Gastrocnemius medialis (tissue), 4 donors: ENCODE data around the gene TMEM62. TPM values are rescaled to one million over a fixed set of nuclear protein-coding genes. Genes with fewer than 3 reads are reported as not detected.

Source experiments
- ATAC-seq, 2 donors: fragments of 150-250 bp; one replicate each; pipeline ENCODE4 v1.9.1; 2016
- DNase-seq, 2 donors: peaks; one replicate each; pipeline ENCODE4 v3.0.0-alpha.2; 2019
- H3K27ac ChIP-seq, 4 donors: fragments of 200-600 bp; sonication (generic); 1 replicate in 1 of 4; 2 replicates in 3 of 4; pipeline ENCODE4 v1.5.1; 2016 to 2018; ENCODE audit warnings: mild to moderate bottlenecking in 2 of 4, moderate library complexity in 1 of 4
- H3K27me3 ChIP-seq, 3 donors: fragments of 200-600 bp; sonication (generic) in 2 of 3; 1 replicate in 1 of 3; 2 replicates in 2 of 3; pipeline versions ENCODE4 v1.5.1 to v1.6.0; 2016 to 2019; ENCODE audit warnings: mild to moderate bottlenecking in 1 of 3, moderate library complexity in 1 of 3
- H3K36me3 ChIP-seq, 2 donors: fragments of 200-600 bp; sonication (generic) in 1 of 2; one replicate each; pipeline ENCODE4 v1.5.1; 2017 to 2018
- H3K4me1 ChIP-seq, 2 donors: fragments of 200-600 bp; sonication (generic) in 1 of 2; one replicate each; pipeline ENCODE4 v1.5.1; 2016 to 2017; ENCODE audit warnings: mild to moderate bottlenecking in 2 of 2
- H3K4me3 ChIP-seq, 4 donors: fragments of 200-600 bp; sonication (generic) in 3 of 4; 1 replicate in 1 of 4; 2 replicates in 3 of 4; pipeline ENCODE4 v1.5.1; 2016 to 2019; ENCODE audit warnings: mild to moderate bottlenecking in 2 of 4
- H3K9me3 ChIP-seq, 3 donors: fragments of 200-600 bp; sonication (generic) in 2 of 3; 1 replicate in 1 of 3; 2 replicates in 2 of 3; pipeline ENCODE4 v1.5.1; 2016 to 2019
- CTCF ChIP-seq, 5 experiments: fragments of 450-650 bp in 3 of 5; fragments of 200-600 bp in 2 of 5; sonication (generic) in 2 of 5; IDR thresholded peaks in 4 of 5; conservative IDR thresholded peaks in 1 of 5; 1 replicate in 4 of 5; 2 replicates in 1 of 5; pipeline ENCODE4 v1.5.1; 2016 to 2019; ENCODE audit warnings: antibody characterized with exemption in 5 of 5, mild to moderate bottlenecking in 3 of 5, moderate library complexity in 3 of 5
- POLR2A ChIP-seq, 2 donors: fragments of 450-650 bp; IDR thresholded peaks; one replicate each; pipeline ENCODE4 v1.6.1; 2017; ENCODE audit warnings: antibody characterized with exemption in 2 of 2, mild to moderate bottlenecking in 2 of 2, moderate library complexity in 2 of 2
- in situ Hi-C, 4 donors: fragments of 200-750 bp; cut with MboI; loops; one replicate each; pipeline versions ENCODE4 v1.15.0 to v1.8.0; 2017; ENCODE audit warnings: low sequenced_read_pairs in 4 of 4
- intact Hi-C: fragments of 100-400 bp; cut with DNase I; formaldehyde crosslinking; loops from one replicate; pipeline ENCODE4 v1.15.1; 2023; ENCODE audit warnings: low total_unique reads
- total RNA-seq, 4 donors: library from RNA; depleted of rRNA; stranded (reverse); fragments of >200 nt; gene quantifications; one replicate each; pipeline versions ENCODE4 v1.1.0 to v1.2.3, GENCODE V29; 2016

The TMEM62 gene
- total RNA-seq, 4 donors from 2014 or later = 13.1 to 16.7 (median 16.3) TPM

- no peak for TF ChIP-seq POLR2A (IDR thresholded peaks at IDR 0.05)
- TF ChIP-seq CTCF (IDR thresholded peaks at IDR 0.05 in 4 of 5, conservative IDR thresholded peaks at IDR 0.05 in 1 of 5) = no peak
- intact Hi-C loops = no loop called here
- in situ Hi-C loops = no loop called here
- Histone ChIP-seq H3K27me3 (no peaks in the 10 kb centered on the region), H3K4me1 (no peaks in the 10 kb centered on the region), H3K27ac (no peak overlapping the region), H3K36me3 (no peaks in the 10 kb centered on the region), H3K9me3 (no peaks in the 10 kb centered on the region), H3K4me3 (no peak overlapping the region)
- ATAC-seq = no peak
- DNase-seq = no peak
These were observed 81.4 kb downstream of the TMEM62 start for GRCh38 chr15:43214592-43215295.

DNA sequence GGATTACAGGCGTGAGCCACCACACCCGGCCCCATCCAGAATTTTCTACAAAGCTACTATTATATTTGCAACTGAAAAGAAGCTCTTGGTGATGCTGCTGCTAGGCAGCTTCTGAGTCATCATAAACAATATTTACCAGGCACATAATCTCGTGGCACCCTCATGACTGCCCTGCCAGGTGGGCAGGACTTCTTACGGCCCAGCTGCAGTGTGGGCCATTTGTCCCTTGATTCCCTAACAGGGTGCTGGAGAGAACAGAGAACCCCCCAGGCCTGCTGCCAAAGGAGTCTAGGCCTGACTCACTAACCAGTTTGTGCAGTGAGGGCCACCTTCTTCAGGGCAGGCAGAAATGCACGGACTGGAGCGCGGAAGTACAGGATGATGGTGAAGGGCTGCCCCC is 82.6 kb downstream of the TMEM62 start:
- Histone ChIP-seq H3K4me3 (no peak overlapping the region), H3K4me1 (no peaks in the 10 kb centered on the region), H3K36me3 (no peaks in the 10 kb centered on the region), H3K9me3 (no peaks in the 10 kb centered on the region), H3K27me3 (no peaks in the 10 kb centered on the region), H3K27ac (no peak overlapping the region)
- TF ChIP-seq POLR2A (IDR thresholded peaks at IDR 0.05) (no peak), CTCF (IDR thresholded peaks at IDR 0.05 in 4 of 5, conservative IDR thresholded peaks at IDR 0.05 in 1 of 5) (no peak)
- DNase-seq = no peak
- in situ Hi-C loops (no loop called here), intact Hi-C loops (no loop called here)
- no peak for ATAC-seq

DNA sequence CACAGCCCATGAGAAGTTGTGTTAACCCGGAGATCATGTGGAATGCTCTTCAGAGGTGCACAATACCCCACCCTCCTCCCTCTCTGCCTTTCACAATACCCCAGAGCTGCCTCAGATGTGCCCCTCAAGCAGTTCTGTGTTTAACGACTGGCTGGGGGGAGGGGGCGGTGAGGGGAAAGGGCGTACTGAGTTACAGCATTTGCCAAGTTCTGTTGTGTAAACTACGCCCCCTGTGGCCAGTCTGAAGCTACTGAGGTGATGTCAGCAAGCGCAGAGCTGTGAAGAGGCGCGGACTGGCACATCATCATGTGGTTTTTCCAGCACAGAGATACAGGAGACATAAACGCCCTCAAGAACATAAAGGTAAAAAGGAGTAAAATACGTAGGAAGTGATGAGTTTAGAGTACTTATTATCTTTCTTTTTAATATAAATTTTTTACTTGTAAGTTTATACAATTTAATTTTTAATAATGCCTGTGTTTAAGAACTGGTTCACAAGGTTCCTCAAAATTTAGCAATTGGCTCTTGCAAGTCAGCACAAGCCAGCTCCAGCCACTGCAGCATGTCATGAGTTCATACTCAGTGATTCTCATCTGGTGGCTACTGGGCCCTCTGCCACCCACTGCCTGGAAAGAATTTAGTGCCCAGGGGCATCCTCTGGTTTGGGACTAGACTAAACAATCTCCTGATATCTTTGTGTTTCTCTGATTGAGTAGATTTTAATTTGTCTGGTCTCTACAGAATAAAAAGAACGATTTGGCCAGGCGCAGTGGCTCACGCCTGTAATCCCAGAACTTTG is 85.7 kb downstream of the TMEM62 start:
- in situ Hi-C loops = no loop called here

More for the DNA sequence above, 85.7 kb downstream of the TMEM62 start:
- intact Hi-C loops = no loop called here
- Histone ChIP-seq H3K27ac (no peak overlapping the region), H3K27me3 (no peaks in the 10 kb centered on the region), H3K4me3 (no peak overlapping the region), H3K4me1 (no peaks in the 10 kb centered on the region), H3K36me3 (no peaks in the 10 kb centered on the region), H3K9me3 (no peaks in the 10 kb centered on the region)
- DNase-seq (no peak), ATAC-seq (no peak)
- TF ChIP-seq CTCF (IDR thresholded peaks at IDR 0.05 in 4 of 5, conservative IDR thresholded peaks at IDR 0.05 in 1 of 5) = no peak
- TF ChIP-seq POLR2A (IDR thresholded peaks at IDR 0.05) = no peak
